Measurements from ENCODE around the gene ARL8A.

Gene ARL8A

DNA sequence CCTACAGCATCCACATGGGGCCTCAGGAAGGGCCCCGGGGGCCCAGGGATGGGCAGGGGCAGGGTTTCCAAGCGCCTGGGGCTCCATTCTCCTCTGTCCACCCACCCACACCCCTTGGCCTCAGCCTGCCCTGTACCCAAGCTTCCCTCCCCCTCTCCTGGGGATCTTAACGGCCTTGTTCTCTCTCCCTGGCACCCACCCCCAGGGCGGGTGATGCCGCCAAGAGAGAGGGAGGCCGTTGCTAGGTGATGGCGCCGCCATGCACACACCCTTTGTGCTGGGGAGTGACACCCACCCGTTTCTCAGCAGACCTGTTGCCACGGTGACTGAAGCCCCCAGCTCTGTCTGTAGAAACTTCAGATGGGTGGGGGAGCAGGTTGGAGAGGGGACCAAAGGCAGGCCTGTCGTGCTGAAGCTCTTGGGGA is 14.2 kb downstream of the ARL8A start:
- TF ChIP-seq, protein P1, sequence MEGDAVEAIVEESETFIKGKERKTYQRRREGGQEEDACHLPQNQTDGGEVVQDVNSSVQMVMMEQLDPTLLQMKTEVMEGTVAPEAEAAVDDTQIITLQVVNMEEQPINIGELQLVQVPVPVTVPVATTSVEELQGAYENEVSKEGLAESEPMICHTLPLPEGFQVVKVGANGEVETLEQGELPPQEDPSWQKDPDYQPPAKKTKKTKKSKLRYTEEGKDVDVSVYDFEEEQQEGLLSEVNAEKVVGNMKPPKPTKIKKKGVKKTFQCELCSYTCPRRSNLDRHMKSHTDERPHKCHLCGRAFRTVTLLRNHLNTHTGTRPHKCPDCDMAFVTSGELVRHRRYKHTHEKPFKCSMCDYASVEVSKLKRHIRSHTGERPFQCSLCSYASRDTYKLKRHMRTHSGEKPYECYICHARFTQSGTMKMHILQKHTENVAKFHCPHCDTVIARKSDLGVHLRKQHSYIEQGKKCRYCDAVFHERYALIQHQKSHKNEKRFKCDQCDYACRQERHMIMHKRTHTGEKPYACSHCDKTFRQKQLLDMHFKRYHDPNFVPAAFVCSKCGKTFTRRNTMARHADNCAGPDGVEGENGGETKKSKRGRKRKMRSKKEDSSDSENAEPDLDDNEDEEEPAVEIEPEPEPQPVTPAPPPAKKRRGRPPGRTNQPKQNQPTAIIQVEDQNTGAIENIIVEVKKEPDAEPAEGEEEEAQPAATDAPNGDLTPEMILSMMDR (conservative IDR thresholded peaks at IDR 0.05; ENCODE audit: control insufficient read depth, insufficient read depth, low read depth, low read length) = no peak
- no peak overlapping the region for H3K4me3 ChIP-seq (ENCODE audit: control insufficient read depth, low read depth, low read length)
- no peak for DNase-seq (ENCODE audit: low read depth)

DNA sequence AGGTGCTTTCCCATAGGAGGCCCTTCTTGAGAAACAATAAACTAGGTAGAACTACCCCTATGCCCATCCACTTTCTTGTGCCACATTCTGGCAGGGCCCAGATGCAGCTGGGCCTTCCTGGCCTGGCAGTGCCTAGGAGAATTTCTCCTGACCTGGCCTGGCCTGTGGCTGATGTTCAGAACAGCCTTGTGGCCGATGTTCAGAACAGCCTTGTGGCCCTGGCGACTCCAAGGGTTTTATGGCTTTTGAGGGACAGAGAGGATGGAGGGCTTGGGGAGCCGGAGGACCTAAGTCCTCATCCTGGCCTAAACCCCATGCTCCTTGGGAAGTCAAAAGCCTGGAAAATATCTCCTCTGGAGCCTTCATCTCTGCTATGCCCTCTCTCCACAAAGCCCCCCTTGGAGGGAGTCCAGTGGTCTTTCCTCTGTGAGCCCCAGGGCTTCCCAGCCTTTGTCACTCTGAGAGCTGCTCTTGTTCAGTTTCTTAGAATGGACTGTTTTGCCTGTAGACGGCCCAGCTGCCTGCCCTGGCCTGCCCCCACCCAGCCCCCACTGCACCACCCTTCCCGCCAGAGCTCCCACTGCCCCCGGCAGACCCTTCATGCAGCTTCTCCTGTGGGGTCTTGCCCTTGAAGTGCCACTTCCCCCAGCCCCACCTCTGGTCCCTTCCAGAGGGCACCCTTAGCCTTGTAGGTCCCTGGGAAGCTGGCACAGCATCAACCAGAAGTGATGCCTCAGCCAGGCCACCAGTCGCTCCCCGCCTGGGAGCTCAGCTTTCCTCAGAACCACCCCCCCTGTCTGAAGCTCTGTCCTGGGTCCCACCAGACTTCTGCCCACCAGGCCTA is 14.9 kb downstream of the ARL8A start:
- TF ChIP-seq, protein P1 (conservative IDR thresholded peaks at IDR 0.05; ENCODE audit: control insufficient read depth, insufficient read depth, low read depth, low read length) = no peak
- DNase-seq (ENCODE audit: low read depth) = no peak
- no peak overlapping the region for H3K4me3 ChIP-seq (ENCODE audit: control insufficient read depth, low read depth, low read length)

- TF ChIP-seq, protein P1 (conservative IDR thresholded peaks at IDR 0.05; ENCODE audit: control insufficient read depth, insufficient read depth, low read depth, low read length) = no peak
Measured at GRCh38 chr1:202127836-202128622, 16.5 kb downstream of the ARL8A start.

GRCh38 chr1:202127061-202127460 is 17.5 kb downstream of the ARL8A start:
- TF ChIP-seq, protein P1 (conservative IDR thresholded peaks at IDR 0.05; ENCODE audit: control insufficient read depth, insufficient read depth, low read depth, low read length) = no peak
- H3K4me3 ChIP-seq (ENCODE audit: control insufficient read depth, low read depth, low read length) = no peak overlapping the region
- DNase-seq (ENCODE audit: low read depth) = no peak

More at GRCh38 chr1:202127836-202128622, 16.5 kb downstream of the ARL8A start:
- DNase-seq (ENCODE audit: low read depth) = no peak
- no peak overlapping the region for H3K4me3 ChIP-seq (ENCODE audit: control insufficient read depth, low read depth, low read length)

- no peak for DNase-seq (ENCODE audit: low read depth)
- TF ChIP-seq, protein P1 (conservative IDR thresholded peaks at IDR 0.05; ENCODE audit: control insufficient read depth, insufficient read depth, low read depth, low read length) = no peak
- no peak overlapping the region for H3K4me3 ChIP-seq (ENCODE audit: control insufficient read depth, low read depth, low read length)
Measured at GRCh38 chr1:202126426-202126825, 18.1 kb downstream of the ARL8A start.

GRCh38 chr1:202125611-202126010 is 18.9 kb downstream of the ARL8A start:
- DNase-seq (ENCODE audit: low read depth) = no peak
- TF ChIP-seq, protein P1 (conservative IDR thresholded peaks at IDR 0.05; ENCODE audit: control insufficient read depth, insufficient read depth, low read depth, low read length) = no peak
- no peak overlapping the region for H3K4me3 ChIP-seq (ENCODE audit: control insufficient read depth, low read depth, low read length)
